B cell (primary cell): ENCODE measurements around the gene CYS1. TPM values are rescaled to one million over a fixed set of nuclear protein-coding genes. Genes with fewer than 3 reads are reported as not detected.

ENCODE experiments used
- polyA plus RNA-seq: library from polyadenylated mRNA; depleted of rRNA; stranded (reverse); fragments of >200 nt; gene quantifications from 2 replicates; pipeline ENCODE4 v1.2.3, GENCODE V29; 2012
- small RNA-seq: library from RNA; depleted of rRNA; stranded (forward); fragments of <200 nt; gene quantifications from one replicate; pipeline ENCODE3, GENCODE V24; 2012; ENCODE audit warnings: low replicate concordance, low read depth; ENCODE audit not compliant: insufficient read length
- total RNA-seq, 2 donors: library from RNA; stranded (reverse); fragments of 120-200 nt in 1 of 2; gene quantifications; 1 replicate in 1 of 2; 2 replicates in 1 of 2; pipeline versions ENCODE4 v1.2.3 to v1.2.4, GENCODE V29; 2013 to 2022

The CYS1 gene
- total and polyA plus RNA-seq, 2 donors (not counting 1 experiment from before 2014, with no cell fraction given), result not detected

Small RNA genes lying within 50 kb of the gene (small RNA-seq; reads per million reads assigned to genes)
- gene RF00568, result not detected

Other genes starting within 250 kb of the CYS1 start
- gene TAF1B, start 236.9 kb downstream of the CYS1 start, total RNA-seq, result 21.8 and 25.5 TPM in 2 replicates
- gene TAF1B, start 236.9 kb downstream of the CYS1 start, polyA plus RNA-seq, result 4.5 and 4.8 TPM in 2 replicates
- 0.70 and 0.76 TPM in 2 replicates for gene GRHL1, start 128.7 kb downstream of the CYS1 start, total RNA-seq
- 0.25 and 0.84 TPM in 2 replicates for gene GRHL1, start 128.7 kb downstream of the CYS1 start, polyA plus RNA-seq
- gene KLF11, start 36.9 kb downstream of the CYS1 start, total RNA-seq, result 16.2 and 20.8 TPM in 2 replicates
- 46.6 and 48.4 TPM in 2 replicates for gene KLF11, start 36.9 kb downstream of the CYS1 start, polyA plus RNA-seq
- 1.2 and 1.3 TPM in 2 replicates for gene RRM2, start 42.3 kb upstream of the CYS1 start, total RNA-seq
- gene RRM2, start 42.3 kb upstream of the CYS1 start, polyA plus RNA-seq, result 0.84 and 3.3 TPM in 2 replicates
- 60.3 and 64.1 TPM in 2 replicates for gene HPCAL1, start 222.5 kb upstream of the CYS1 start, total RNA-seq
- gene HPCAL1, start 222.5 kb upstream of the CYS1 start, polyA plus RNA-seq, result 40.4 and 65.1 TPM in 2 replicates